Left lobe of liver (tissue), 2 donors: Measurements from ENCODE around the gene CTSL. TPM values are rescaled to one million over a fixed set of nuclear protein-coding genes. Genes with fewer than 3 reads are reported as not detected.
A peak's percentile ranks its signal among the peaks of the same experiment; 100 is the strongest.

Source experiments
- ATAC-seq: fragments of 200-7000 bp; cut with Tn5 transposase; one replicate; pipeline ENCODE4 v1.9.1; 2020; ENCODE audit warnings: mild to moderate bottlenecking, moderate library complexity
- DNase-seq: peaks from one replicate; pipeline ENCODE4 v3.0.0-alpha.2; 2020; ENCODE audit warnings: low spot score
- total RNA-seq: library from RNA; stranded (reverse); gene quantifications from one replicate; pipeline ENCODE4 v1.2.1, GENCODE V29; 2021
- donor health status: DM: no; HTN: no; CAD: no; lungs with moderate emphysema.
- donor health status: DM: no; HTN: yes; CAD: no.

CTSL gene
- total RNA-seq, 1 donor from 2014 or later = 152 TPM

- DNase-seq = no peak
- ATAC-seq = peak; percentile 49
Measured at GRCh38 chr9:87698069-87698809, 27.7 kb upstream of the CTSL start.

GRCh38 chr9:87699835-87700234, 26.1 kb upstream of the CTSL start:
- no peak for DNase-seq
- ATAC-seq = no peak

- DNase-seq (no peak), ATAC-seq (no peak)
Measured at GRCh38 chr9:87701491-87701890, 24.4 kb upstream of the CTSL start.

- DNase-seq = no peak
- no peak for ATAC-seq
Measured at GRCh38 chr9:87701931-87702421, 23.9 kb upstream of the CTSL start.

GRCh38 chr9:87702921-87703320, 23.0 kb upstream of the CTSL start:
- ATAC-seq (peak; percentile 8), DNase-seq (no peak)

GRCh38 chr9:87703636-87704276, 22.2 kb upstream of the CTSL start:
- peak; percentile 40 for ATAC-seq
- no peak for DNase-seq

GRCh38 chr9:87704342-87704741, 21.6 kb upstream of the CTSL start:
- no peak for ATAC-seq
- DNase-seq = no peak

- DNase-seq (no peak), ATAC-seq (no peak)
Measured at GRCh38 chr9:87706066-87706739, 19.7 kb upstream of the CTSL start.

GRCh38 chr9:87707805-87708506, 18.0 kb upstream of the CTSL start:
- DNase-seq = no peak
- ATAC-seq = no peak

GRCh38 chr9:87708546-87708945, 17.4 kb upstream of the CTSL start:
- DNase-seq (no peak), ATAC-seq (no peak)

GRCh38 chr9:87708986-87709728, 16.8 kb upstream of the CTSL start:
- DNase-seq = no peak
- no peak for ATAC-seq

GRCh38 chr9:87710443-87710842, 15.5 kb upstream of the CTSL start:
- no peak for DNase-seq
- no peak for ATAC-seq

- ATAC-seq (peak; percentile 37), DNase-seq (no peak)
Measured at GRCh38 chr9:87711857-87712800, 13.8 kb upstream of the CTSL start.

- no peak for DNase-seq
- ATAC-seq = no peak
Measured at GRCh38 chr9:87712801-87713277, 13.1 kb upstream of the CTSL start.

GRCh38 chr9:87713278-87713987, 12.5 kb upstream of the CTSL start:
- DNase-seq (peak; percentile 59), ATAC-seq (peak; percentile 46)

GRCh38 chr9:87713988-87714330, 12.0 kb upstream of the CTSL start:
- no peak for DNase-seq
- no peak for ATAC-seq

- DNase-seq (peak; percentile 63), ATAC-seq (peak; percentile 75)
Measured at GRCh38 chr9:87714819-87715218, 11.1 kb upstream of the CTSL start.

- DNase-seq (no peak), ATAC-seq (no peak)
Measured at GRCh38 chr9:87716141-87716540, 9.8 kb upstream of the CTSL start.

- DNase-seq = no peak
- ATAC-seq = no peak
Measured at GRCh38 chr9:87717456-87717855, 8.5 kb upstream of the CTSL start.
